WI38 (cell line): ENCODE measurements around the gene CFAP92.

Experiments used
- H3K4me3 ChIP-seq: 2 replicates; pipeline ENCODE4 v1.5.1; 2011; ENCODE audit warnings: low read depth, mild to moderate bottlenecking, control low read depth, low read length
- TF ChIP-seq, protein P1 (sequence below): IDR thresholded peaks from 2 replicates; pipeline ENCODE4 v1.5.1; 2012; ENCODE audit warnings: low read depth, mild to moderate bottlenecking, control low read depth, low read length

Gene CFAP92

GRCh38 chr3:129037093-129037419 is 43.2 kb upstream of the CFAP92 start:
- TF ChIP-seq, protein P1, sequence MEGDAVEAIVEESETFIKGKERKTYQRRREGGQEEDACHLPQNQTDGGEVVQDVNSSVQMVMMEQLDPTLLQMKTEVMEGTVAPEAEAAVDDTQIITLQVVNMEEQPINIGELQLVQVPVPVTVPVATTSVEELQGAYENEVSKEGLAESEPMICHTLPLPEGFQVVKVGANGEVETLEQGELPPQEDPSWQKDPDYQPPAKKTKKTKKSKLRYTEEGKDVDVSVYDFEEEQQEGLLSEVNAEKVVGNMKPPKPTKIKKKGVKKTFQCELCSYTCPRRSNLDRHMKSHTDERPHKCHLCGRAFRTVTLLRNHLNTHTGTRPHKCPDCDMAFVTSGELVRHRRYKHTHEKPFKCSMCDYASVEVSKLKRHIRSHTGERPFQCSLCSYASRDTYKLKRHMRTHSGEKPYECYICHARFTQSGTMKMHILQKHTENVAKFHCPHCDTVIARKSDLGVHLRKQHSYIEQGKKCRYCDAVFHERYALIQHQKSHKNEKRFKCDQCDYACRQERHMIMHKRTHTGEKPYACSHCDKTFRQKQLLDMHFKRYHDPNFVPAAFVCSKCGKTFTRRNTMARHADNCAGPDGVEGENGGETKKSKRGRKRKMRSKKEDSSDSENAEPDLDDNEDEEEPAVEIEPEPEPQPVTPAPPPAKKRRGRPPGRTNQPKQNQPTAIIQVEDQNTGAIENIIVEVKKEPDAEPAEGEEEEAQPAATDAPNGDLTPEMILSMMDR, result no peak
- no peak overlapping the region for H3K4me3 ChIP-seq

DNA sequence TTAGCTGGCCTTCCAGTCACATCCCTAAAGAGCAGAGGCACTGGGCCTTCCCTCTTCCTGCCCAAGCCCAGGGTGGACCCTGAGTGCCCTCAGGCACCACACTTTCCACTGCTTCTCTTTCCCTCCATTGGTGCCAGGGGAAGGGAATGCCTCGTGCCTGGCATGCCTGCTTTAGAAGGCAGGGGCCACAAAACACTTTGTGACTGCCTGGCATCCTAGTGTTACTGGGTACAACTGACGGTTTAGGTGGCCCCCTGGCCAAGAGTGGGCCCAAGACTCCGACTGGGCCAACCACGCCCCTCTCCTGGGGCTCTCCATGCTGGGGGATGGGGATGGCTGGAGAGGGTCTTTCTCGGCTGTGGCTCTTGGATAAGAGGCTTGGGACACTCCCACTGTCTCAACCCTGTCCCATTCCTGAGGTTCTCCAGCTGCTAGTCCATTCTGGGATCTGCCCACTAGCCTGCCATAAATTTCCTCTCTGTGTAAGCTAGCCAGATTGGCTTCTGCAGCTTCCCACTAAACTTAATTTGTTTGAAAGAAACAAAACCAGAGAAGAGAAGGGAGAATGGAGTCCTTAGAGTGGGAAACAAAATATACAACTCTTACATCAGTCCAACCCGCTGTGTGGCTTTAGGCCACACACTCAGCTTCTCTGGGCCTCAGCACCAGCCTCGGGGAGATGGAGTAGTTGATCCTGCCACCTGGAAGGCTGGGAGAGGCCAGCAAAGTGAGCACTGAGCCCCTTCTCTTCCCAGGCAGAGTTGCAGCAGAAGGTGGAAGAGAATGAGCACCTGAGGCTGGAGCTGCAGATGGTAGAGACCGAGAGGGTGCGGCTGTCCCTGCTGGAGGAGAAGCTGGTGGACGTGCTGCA is 42.6 kb upstream of the CFAP92 start:
- TF ChIP-seq, protein P1, result no peak
- H3K4me3 ChIP-seq, result no peak overlapping the region

- TF ChIP-seq, protein P1, result no peak
- H3K4me3 ChIP-seq, result no peak overlapping the region
Observed at GRCh38 chr3:129035360-129036221, 41.7 kb upstream of the CFAP92 start.

DNA sequence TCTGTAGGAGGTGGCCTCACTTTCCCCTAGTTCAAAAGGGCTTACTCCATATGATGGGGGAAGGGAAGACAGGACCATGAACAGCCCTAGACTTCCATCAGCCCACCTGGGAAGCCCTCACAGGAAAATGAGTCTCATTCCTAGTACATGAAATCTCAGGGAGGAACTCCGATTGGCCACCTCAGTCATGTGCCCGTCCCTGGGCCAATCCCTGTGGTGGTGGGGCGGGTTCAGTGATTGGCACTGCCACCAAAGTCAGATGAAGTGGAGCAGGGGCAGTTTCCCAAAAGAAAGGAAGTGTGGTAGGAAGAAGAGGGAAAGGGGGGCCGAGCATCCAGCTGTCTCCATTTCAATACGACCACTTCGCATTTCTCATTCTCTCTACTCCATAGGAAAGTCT is 40.8 kb upstream of the CFAP92 start:
- TF ChIP-seq, protein P1, result no peak
- H3K4me3 ChIP-seq, result no peak overlapping the region

GRCh38 chr3:129033633-129034321 is 39.9 kb upstream of the CFAP92 start:
- TF ChIP-seq, protein P1, result no peak
- no peak overlapping the region for H3K4me3 ChIP-seq

DNA sequence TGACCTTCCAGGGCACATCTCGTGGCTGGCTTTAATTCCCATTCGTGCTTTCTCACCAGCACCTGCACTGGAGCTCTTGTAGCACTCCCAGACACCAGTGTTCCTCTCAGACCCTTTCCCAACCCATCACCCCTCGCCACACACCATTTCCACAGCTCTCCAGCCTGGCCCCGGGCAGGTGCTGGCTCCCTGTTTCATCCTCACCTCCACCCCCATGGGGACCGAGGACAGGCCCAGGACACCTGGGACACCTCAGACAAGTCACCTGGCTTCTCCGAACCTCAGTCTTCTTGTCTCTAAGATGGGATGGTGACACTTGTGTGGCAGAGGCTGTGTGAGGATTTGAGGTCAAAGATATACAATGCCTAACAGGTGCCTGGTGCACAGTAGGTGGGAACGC is 39.3 kb upstream of the CFAP92 start:
- H3K4me3 ChIP-seq, result no peak overlapping the region
- TF ChIP-seq, protein P1, result no peak

GRCh38 chr3:129032716-129033115 is 38.8 kb upstream of the CFAP92 start:
- H3K4me3 ChIP-seq, result no peak overlapping the region
- TF ChIP-seq, protein P1, result no peak
